ENCODE measurements around the gene AKAIN1. TPM values are rescaled to one million over a fixed set of nuclear protein-coding genes. Genes with fewer than 3 reads are reported as not detected.

The AKAIN1 gene
- total RNA-seq (2014; rRNA removed; shearing (Covaris generic)): not detected in 2 replicates

GRCh38 chr18:5197032-5197434 lies at the start of gene AKAIN1:
TSS of gene AKAIN1 (minus strand) at chr18:5197257. CDS start at chr18:5197053, 204 bp downstream.
- peak; percentile 6 for DNase-seq (ENCODE audit: low read depth)

- DNase-seq (ENCODE audit: low read depth): no peak
Measured at GRCh38 chr18:5244941-5245340, 47.9 kb upstream of the AKAIN1 start.

- no peak for DNase-seq (ENCODE audit: low read depth)
Measured at GRCh38 chr18:5239447-5239846, 42.4 kb upstream of the AKAIN1 start.

GRCh38 chr18:5238371-5238976 lies 41.4 kb upstream of the AKAIN1 start:
- DNase-seq (ENCODE audit: low read depth): peak; percentile 34

GRCh38 chr18:5237723-5238370 lies 40.8 kb upstream of the AKAIN1 start:
- peak; percentile 84 for DNase-seq (ENCODE audit: low read depth)

- no peak for DNase-seq (ENCODE audit: low read depth)
Measured at GRCh38 chr18:5237083-5237722, 40.1 kb upstream of the AKAIN1 start.

- no peak for DNase-seq (ENCODE audit: low read depth)
Measured at GRCh38 chr18:5214583-5215351, 17.7 kb upstream of the AKAIN1 start.

GRCh38 chr18:5207471-5208150 lies 10.6 kb upstream of the AKAIN1 start:
- no peak for DNase-seq (ENCODE audit: low read depth)

- no peak for DNase-seq (ENCODE audit: low read depth)
Measured at GRCh38 chr18:5198311-5198710, 1.3 kb upstream of the AKAIN1 start.

- DNase-seq (ENCODE audit: low read depth): no peak
Measured at GRCh38 chr18:5197461-5197860, 404 bp upstream of the AKAIN1 start.

- DNase-seq (ENCODE audit: low read depth): no peak
Measured at GRCh38 chr18:5196253-5197031, 615 bp downstream of the AKAIN1 start.

- no peak for DNase-seq (ENCODE audit: low read depth)
Measured at GRCh38 chr18:5195656-5196055, 1.4 kb downstream of the AKAIN1 start.

GRCh38 chr18:5180254-5180653 lies 16.8 kb downstream of the AKAIN1 start:
- no peak for DNase-seq (ENCODE audit: low read depth)

GRCh38 chr18:5178519-5178918 lies 18.5 kb downstream of the AKAIN1 start:
- DNase-seq (ENCODE audit: low read depth): no peak

GRCh38 chr18:5175378-5175777 lies 21.7 kb downstream of the AKAIN1 start:
- DNase-seq (ENCODE audit: low read depth): no peak

- DNase-seq (ENCODE audit: low read depth): no peak
Measured at GRCh38 chr18:5173646-5174045, 23.4 kb downstream of the AKAIN1 start.

- DNase-seq (ENCODE audit: low read depth): no peak
Measured at GRCh38 chr18:5173236-5173635, 23.8 kb downstream of the AKAIN1 start.

- no peak for DNase-seq (ENCODE audit: low read depth)
Measured at GRCh38 chr18:5167831-5168230, 29.2 kb downstream of the AKAIN1 start.

- no peak for DNase-seq (ENCODE audit: low read depth)
Measured at GRCh38 chr18:5166606-5167280, 30.3 kb downstream of the AKAIN1 start.

- DNase-seq (ENCODE audit: low read depth): no peak
Measured at GRCh38 chr18:5164903-5165302, 32.2 kb downstream of the AKAIN1 start.
